Subcutaneous adipose tissue (tissue), 4 donors: ENCODE measurements around the gene LENG8. TPM values are rescaled to one million over a fixed set of nuclear protein-coding genes. Genes with fewer than 3 reads are reported as not detected.

Experiments
- total RNA-seq, 4 donors: library from RNA; depleted of rRNA; stranded (reverse); fragments of >200 nt; gene quantifications; one replicate each; pipeline ENCODE4 v1.1.0, GENCODE V29; 2016
- TF ChIP-seq, protein P1 (sequence below): fragments of 450-650 bp; IDR thresholded peaks from one replicate; pipeline ENCODE4 v1.5.1; 2016; ENCODE audit warnings: low read depth, mild to moderate bottlenecking, control low read depth, antibody characterized with exemption, moderate library complexity

Gene LENG8
- total RNA-seq, 4 donors from 2014 or later, result 55.1 to 233 (median 69.4) TPM

DNA sequence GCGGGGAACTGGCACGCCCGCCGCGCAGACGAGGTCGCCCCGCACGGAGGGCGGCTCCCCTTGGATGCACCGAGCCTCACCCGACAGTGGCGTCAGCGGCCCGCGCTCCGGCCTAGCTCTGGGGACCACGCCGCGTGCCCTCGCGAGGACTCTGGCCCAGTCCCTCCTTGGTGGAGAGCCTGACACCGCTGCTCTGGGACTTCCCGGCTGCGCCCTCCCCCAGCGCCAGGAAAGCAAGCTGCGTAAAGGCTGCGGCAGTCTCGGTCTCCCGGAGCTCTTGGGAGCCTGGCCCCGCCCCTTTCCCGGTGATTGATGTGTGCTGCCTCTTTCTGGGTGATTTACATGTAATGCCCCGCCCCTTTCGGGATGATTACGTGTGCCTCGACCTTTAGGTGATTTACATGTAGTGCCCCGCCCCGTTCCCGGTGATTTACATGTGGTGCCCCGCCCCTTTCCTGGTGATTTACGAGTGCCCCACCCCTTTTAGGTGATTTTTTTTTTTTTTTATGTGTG, 14.6 kb downstream of the LENG8 start, which contains the start of gene LENG9:
LENG9 (minus strand) TSS at position 248 of the 513 bp plus-strand sequence. CDS start 252 bp downstream, outside the sequence.
- TF ChIP-seq, protein P1, sequence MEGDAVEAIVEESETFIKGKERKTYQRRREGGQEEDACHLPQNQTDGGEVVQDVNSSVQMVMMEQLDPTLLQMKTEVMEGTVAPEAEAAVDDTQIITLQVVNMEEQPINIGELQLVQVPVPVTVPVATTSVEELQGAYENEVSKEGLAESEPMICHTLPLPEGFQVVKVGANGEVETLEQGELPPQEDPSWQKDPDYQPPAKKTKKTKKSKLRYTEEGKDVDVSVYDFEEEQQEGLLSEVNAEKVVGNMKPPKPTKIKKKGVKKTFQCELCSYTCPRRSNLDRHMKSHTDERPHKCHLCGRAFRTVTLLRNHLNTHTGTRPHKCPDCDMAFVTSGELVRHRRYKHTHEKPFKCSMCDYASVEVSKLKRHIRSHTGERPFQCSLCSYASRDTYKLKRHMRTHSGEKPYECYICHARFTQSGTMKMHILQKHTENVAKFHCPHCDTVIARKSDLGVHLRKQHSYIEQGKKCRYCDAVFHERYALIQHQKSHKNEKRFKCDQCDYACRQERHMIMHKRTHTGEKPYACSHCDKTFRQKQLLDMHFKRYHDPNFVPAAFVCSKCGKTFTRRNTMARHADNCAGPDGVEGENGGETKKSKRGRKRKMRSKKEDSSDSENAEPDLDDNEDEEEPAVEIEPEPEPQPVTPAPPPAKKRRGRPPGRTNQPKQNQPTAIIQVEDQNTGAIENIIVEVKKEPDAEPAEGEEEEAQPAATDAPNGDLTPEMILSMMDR, result no peak

GRCh38 chr19:54464044-54464629, 15.1 kb downstream of the LENG8 start:
- TF ChIP-seq, protein P1, result no peak

- TF ChIP-seq, protein P1, result no peak
Observed at GRCh38 chr19:54464630-54465425, 15.8 kb downstream of the LENG8 start.

DNA sequence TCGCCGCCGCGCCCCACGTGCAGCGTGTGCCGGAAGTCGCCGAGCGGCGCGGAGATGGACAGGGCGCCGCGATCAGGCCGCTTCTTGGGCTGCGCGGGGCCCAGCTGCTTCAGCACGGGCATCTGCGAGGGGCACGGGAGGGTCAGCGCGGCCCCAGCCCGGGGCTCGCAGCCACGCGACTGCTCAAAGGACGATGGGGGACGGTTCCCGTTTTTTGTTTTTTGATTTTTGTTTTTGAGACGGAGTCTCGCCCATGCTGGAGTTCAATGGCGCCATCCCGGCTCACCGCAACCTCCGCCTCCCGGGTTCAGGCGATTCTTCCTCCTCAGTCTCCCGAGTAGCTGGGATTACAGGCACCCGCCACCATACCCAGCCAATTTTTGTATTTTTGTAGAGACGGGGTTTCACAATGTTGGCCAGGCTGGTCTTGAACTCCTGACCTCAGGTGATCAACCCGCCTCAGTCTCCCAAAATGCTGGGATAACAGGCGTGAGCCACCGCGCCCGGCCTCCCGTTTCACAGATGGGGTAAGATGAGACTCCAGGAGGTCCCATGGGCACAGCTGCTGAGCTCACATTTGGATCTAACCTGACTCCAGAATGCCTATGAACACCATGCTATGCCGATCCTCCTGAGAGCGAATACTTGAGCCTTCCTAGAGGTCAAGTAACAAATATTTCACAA, 16.6 kb downstream of the LENG8 start:
- TF ChIP-seq, protein P1, result no peak

GRCh38 chr19:54469496-54469934, 20.5 kb downstream of the LENG8 start:
- TF ChIP-seq, protein P1, result no peak

DNA sequence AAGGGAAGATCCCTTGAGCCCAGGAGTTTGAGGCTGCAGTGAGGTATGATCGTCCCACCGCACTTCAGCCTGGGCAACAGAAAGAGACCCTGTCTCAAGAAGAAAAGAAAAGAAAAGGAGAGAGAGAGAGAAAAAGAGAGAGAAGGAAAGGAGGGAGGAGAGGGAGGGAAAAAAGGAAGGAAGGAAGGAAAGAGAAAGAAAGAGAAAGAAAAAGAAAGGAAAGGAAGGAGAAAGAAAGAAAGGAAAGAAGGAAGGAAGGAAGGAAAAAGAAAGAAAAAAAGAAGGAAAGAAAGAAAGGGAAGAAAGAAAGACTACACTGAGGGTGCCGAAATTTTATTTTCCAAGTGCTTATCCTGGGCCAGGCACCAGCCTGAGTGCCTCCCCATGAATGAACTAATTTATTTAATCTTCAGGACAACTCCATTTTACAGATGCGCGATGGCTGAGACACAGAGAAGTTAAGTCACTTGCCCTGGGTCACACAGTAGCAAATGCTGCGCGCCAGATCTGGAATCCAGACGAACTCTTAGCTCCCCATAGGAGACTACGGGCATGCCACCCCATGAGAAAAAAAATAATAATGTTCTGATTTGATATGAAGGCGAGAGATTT, 21.4 kb downstream of the LENG8 start:
- TF ChIP-seq, protein P1, result no peak
